ENCODE measurements around the gene SAMD4B. TPM values are rescaled to one million over a fixed set of nuclear protein-coding genes. Genes with fewer than 3 reads are reported as not detected.

SAMD4B gene, protein sequence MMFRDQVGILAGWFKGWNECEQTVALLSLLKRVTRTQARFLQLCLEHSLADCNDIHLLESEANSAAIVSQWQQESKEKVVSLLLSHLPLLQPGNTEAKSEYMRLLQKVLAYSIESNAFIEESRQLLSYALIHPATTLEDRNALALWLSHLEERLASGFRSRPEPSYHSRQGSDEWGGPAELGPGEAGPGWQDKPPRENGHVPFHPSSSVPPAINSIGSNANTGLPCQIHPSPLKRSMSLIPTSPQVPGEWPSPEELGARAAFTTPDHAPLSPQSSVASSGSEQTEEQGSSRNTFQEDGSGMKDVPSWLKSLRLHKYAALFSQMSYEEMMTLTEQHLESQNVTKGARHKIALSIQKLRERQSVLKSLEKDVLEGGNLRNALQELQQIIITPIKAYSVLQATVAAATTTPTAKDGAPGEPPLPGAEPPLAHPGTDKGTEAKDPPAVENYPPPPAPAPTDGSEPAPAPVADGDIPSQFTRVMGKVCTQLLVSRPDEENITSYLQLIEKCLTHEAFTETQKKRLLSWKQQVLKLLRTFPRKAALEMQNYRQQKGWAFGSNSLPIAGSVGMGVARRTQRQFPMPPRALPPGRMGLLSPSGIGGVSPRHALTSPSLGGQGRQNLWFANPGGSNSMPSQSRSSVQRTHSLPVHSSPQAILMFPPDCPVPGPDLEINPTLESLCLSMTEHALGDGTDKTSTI
- total RNA-seq (2022; extraction: Qiagen RNA extraction; ENCODE audit: low read depth) = 120 to 179 TPM (median 169 TPM) in 5 replicates

GRCh38 chr19:39341719-39342604 is at the start of gene SAMD4B:
TSS of gene SAMD4B (plus strand) at chr19:39342421. CDS start at chr19:39356894, 14,473 bp downstream.

GRCh38 chr19:39296055-39296645 is 46.1 kb upstream of the SAMD4B start, which contains the start of gene IFNL1:
TSS of gene IFNL1 (plus strand) at chr19:39296407. CDS start at chr19:39296422, 15 bp downstream.

GRCh38 chr19:39390751-39391437 is 48.7 kb downstream of the SAMD4B start, which contains the start of the genes MED29 and PAF1:
TSS of gene MED29 (plus strand) at chr19:39391378. CDS start at chr19:39391423, 45 bp downstream.
TSS of gene PAF1 (minus strand) at chr19:39391106. CDS start at chr19:39390864, 242 bp downstream.

DNA sequence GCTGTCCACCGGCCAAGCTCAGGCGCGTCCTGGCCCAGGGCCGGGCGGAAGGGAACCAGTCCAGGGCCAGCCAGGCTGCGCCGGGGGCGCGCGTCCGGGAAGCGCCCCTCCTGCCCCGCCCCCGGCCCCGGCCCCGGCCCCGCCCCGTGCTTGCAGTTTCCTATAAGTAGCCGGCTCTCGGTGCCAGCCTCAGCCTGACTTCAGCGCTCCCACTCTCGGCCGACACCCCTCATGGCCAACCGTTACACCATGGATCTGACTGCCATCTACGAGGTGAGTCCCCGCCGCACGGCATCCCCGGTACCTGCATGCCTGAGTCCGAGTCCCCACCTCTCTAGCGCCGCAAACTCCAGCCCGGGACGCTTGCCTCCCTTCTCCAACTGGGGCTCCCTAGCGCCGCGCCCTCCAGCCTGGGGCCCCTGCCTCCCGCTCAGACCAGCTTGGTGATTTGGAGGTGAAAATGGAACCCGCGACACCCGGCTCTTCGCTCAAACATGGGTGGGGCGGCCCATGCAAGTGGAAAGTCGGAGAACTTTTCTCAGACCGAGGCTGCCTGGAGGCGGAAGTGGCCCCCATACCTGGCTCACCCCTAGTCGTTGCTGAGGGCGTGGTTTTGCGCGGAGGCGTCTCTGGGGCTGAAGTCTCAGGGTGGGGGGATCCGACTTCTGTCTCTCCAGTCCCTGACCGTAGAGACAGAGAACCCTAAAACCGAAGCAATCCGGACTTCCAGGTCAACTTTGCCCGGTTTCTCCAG is 64.6 kb downstream of the SAMD4B start, which contains the start of gene ZFP36:
Gene ZFP36, plus strand, starts transcription at position 192 of the 754 bp plus-strand sequence. Its CDS starts 58 bp downstream, at position 250.

DNA sequence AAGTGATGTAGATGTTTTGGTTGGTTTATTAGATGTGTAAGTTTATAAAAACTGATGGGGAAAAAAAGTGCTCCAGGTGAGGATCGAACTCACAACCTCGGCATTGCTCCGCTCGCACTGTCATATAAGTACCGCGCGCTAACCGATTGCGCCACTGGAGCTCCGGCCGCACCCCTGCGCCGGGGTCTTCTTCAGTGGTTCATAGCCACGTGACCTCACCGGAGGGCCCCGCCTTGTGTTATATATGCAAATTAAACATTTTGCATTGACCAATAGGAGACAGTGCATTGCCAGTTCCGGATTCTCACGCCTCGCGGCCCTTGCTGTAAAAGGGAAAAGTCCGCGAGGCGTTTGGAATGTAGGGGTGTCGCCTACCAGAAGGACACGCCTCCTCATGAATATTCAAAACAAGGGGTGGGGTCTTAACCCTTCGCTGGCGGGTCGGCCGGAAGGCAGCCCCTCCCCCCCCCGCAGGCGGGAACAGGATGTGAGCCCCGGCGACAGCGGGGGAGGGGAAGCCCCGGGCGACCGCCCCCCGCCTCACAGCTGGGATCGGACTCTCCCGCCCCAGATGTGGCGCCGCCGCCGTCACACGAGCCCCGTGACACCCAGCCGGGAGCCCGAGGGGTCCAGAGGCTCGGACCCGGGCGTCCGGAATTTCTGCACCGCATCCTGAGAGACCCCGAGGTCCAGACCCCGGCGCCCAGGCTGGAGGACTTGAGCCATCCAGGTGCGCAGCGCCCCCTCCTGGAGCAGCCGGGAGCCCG is 70.1 kb downstream of the SAMD4B start, which contains the start of gene PLEKHG2:
Gene PLEKHG2, plus strand, starts transcription at position 570 of the 767 bp plus-strand sequence. CDS start 1,418 bp downstream, outside the sequence.

Other genes with a start within 250 kb of the SAMD4B start
- gene PAK4, start 216.6 kb upstream of the SAMD4B start, total RNA-seq (2022; extraction: Qiagen RNA extraction; ENCODE audit: low read depth) = 91.5 to 118 TPM (median 110 TPM) in 5 replicates
- 1.00 to 2.3 TPM (median 1.6 TPM) in 5 replicates for gene NCCRP1, start 145.5 kb upstream of the SAMD4B start, total RNA-seq (2022; extraction: Qiagen RNA extraction; ENCODE audit: low read depth)
- gene SYCN, start 138.2 kb upstream of the SAMD4B start, total RNA-seq (2022; extraction: Qiagen RNA extraction; ENCODE audit: low read depth) = not detected in 5 replicates
- gene IFNL3, start 97.4 kb upstream of the SAMD4B start, total RNA-seq (2022; extraction: Qiagen RNA extraction; ENCODE audit: low read depth) = not detected in 5 replicates
- gene IFNL4, start 93.6 kb upstream of the SAMD4B start, total RNA-seq (2022; extraction: Qiagen RNA extraction; ENCODE audit: low read depth) = not detected in 5 replicates
- not detected in 5 replicates for gene IFNL2, start 74.0 kb upstream of the SAMD4B start, total RNA-seq (2022; extraction: Qiagen RNA extraction; ENCODE audit: low read depth)
- gene IFNL1, start 46.0 kb upstream of the SAMD4B start, total RNA-seq (2022; extraction: Qiagen RNA extraction; ENCODE audit: low read depth) = 0.27 TPM in 1 of 5 replicates, not detected in the others
- gene LRFN1, start 21.6 kb upstream of the SAMD4B start, total RNA-seq (2022; extraction: Qiagen RNA extraction; ENCODE audit: low read depth) = 8.1 to 10.8 TPM (median 10.2 TPM) in 5 replicates
- 0.35 to 1.1 TPM (median 0.66 TPM) in 5 replicates for gene GMFG, start 6.4 kb upstream of the SAMD4B start, total RNA-seq (2022; extraction: Qiagen RNA extraction; ENCODE audit: low read depth)
- gene PAF1, start 48.7 kb downstream of the SAMD4B start, total RNA-seq (2022; extraction: Qiagen RNA extraction; ENCODE audit: low read depth) = 69.9 to 72.7 TPM (median 71.6 TPM) in 5 replicates
- gene MED29, start 49.0 kb downstream of the SAMD4B start, total RNA-seq (2022; extraction: Qiagen RNA extraction; ENCODE audit: low read depth) = 72.5 to 75.5 TPM (median 74.8 TPM) in 5 replicates
- gene ZFP36, start 64.4 kb downstream of the SAMD4B start, total RNA-seq (2022; extraction: Qiagen RNA extraction; ENCODE audit: low read depth) = 160 to 246 TPM (median 200 TPM) in 5 replicates
- gene PLEKHG2, start 70.2 kb downstream of the SAMD4B start, total RNA-seq (2022; extraction: Qiagen RNA extraction; ENCODE audit: low read depth) = 78.8 to 119 TPM (median 96.5 TPM) in 5 replicates
- gene RPS16, start 93.5 kb downstream of the SAMD4B start, total RNA-seq (2022; extraction: Qiagen RNA extraction; ENCODE audit: low read depth) = 6,743 to 7,584 TPM (median 7,284 TPM) in 5 replicates
- gene SUPT5H, start 103.2 kb downstream of the SAMD4B start, total RNA-seq (2022; extraction: Qiagen RNA extraction; ENCODE audit: low read depth) = 163 to 198 TPM (median 184 TPM) in 5 replicates
- gene TIMM50, start 138.4 kb downstream of the SAMD4B start, total RNA-seq (2022; extraction: Qiagen RNA extraction; ENCODE audit: low read depth) = 173 to 225 TPM (median 219 TPM) in 5 replicates
- 8.3 to 11.1 TPM (median 10.1 TPM) in 5 replicates for gene DLL3, start 156.5 kb downstream of the SAMD4B start, total RNA-seq (2022; extraction: Qiagen RNA extraction; ENCODE audit: low read depth)
- not detected in 5 replicates for gene SELENOV, start 172.7 kb downstream of the SAMD4B start, total RNA-seq (2022; extraction: Qiagen RNA extraction; ENCODE audit: low read depth)
- 7.9 to 9.5 TPM (median 8.3 TPM) in 5 replicates for gene EID2B, start 190.4 kb downstream of the SAMD4B start, total RNA-seq (2022; extraction: Qiagen RNA extraction; ENCODE audit: low read depth)
- 35.5 to 48.6 TPM (median 43.8 TPM) in 5 replicates for gene EID2, start 197.7 kb downstream of the SAMD4B start, total RNA-seq (2022; extraction: Qiagen RNA extraction; ENCODE audit: low read depth)

Data from A549 treated with GW870086 at 1 μM for 4 hours (cell line).